ENCODE data around the gene NACAD.

NACAD gene

GRCh38 chr7:45075871-45076796 is 12.6 kb downstream of the NACAD start:
- DNase-seq, result peak in 1 of 56 donors; percentile 45

- DNase-seq, result no peak
Measured at GRCh38 chr7:45075355-45075644, 13.5 kb downstream of the NACAD start.

- no peak for DNase-seq
Measured at GRCh38 chr7:45074528-45075354, 14.0 kb downstream of the NACAD start.

GRCh38 chr7:45073786-45074527 is 14.8 kb downstream of the NACAD start:
- DNase-seq, result peak in 15 of 56 donors; percentile 23 to 84 (median 48)

- DNase-seq, result peak in 12 of 56 donors; percentile 11 to 64 (median 38)
Measured at GRCh38 chr7:45073031-45073785, 15.6 kb downstream of the NACAD start.

GRCh38 chr7:45072131-45073030 is 16.4 kb downstream of the NACAD start:
- no peak for DNase-seq

- no peak for DNase-seq
Measured at GRCh38 chr7:45071528-45071927, 17.2 kb downstream of the NACAD start.

GRCh38 chr7:45070254-45070642 is 18.5 kb downstream of the NACAD start:
- no peak for DNase-seq

- DNase-seq, result no peak
Measured at GRCh38 chr7:45069444-45070253, 19.1 kb downstream of the NACAD start.

- no peak for DNase-seq
Measured at GRCh38 chr7:45068236-45069023, 20.3 kb downstream of the NACAD start.

GRCh38 chr7:45067582-45067981 is 21.2 kb downstream of the NACAD start:
- DNase-seq, result no peak

GRCh38 chr7:45066409-45066808 is 22.4 kb downstream of the NACAD start:
- DNase-seq, result no peak

GRCh38 chr7:45065031-45065995 is 23.5 kb downstream of the NACAD start:
- no peak for DNase-seq

- DNase-seq, result no peak
Measured at GRCh38 chr7:45064047-45064725, 24.6 kb downstream of the NACAD start.

- DNase-seq, result no peak
Measured at GRCh38 chr7:45061806-45062425, 26.9 kb downstream of the NACAD start.

- DNase-seq, result no peak
Measured at GRCh38 chr7:45061352-45061751, 27.4 kb downstream of the NACAD start.

Measured in amygdala (tissue), 56 donors.